ENCODE data around the gene ZAP70.
"Not testable (repeated sequence)": the region's sequence is repeated elsewhere in the genome, so short reads cannot be mapped to it uniquely, and the experiment has no call there.

ZAP70 gene

GRCh38 chr2:97699765-97700444 is 13.5 kb upstream of the ZAP70 start:
- DNase-seq = peak; percentile 27

DNA sequence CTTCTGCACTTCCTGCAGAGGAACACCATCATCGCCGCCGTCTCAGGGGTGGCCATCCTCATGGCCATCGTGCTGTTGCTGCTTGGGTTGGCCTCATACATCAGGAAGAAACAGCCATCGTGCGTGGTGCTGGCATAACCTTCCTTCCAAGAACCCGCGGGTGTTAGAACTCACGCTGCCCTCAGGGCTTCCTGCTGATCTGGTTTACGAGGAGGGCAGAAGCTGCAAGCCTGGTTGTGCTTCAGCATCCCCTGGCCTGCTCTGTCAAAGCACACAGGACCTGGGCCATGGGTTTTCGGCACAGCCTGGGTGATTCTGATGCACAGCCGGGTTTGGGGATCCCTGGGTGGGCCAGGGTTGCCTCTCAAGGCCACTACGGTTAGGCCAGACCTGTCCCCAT is 12.2 kb upstream of the ZAP70 start:
- DNase-seq = no peak

DNA sequence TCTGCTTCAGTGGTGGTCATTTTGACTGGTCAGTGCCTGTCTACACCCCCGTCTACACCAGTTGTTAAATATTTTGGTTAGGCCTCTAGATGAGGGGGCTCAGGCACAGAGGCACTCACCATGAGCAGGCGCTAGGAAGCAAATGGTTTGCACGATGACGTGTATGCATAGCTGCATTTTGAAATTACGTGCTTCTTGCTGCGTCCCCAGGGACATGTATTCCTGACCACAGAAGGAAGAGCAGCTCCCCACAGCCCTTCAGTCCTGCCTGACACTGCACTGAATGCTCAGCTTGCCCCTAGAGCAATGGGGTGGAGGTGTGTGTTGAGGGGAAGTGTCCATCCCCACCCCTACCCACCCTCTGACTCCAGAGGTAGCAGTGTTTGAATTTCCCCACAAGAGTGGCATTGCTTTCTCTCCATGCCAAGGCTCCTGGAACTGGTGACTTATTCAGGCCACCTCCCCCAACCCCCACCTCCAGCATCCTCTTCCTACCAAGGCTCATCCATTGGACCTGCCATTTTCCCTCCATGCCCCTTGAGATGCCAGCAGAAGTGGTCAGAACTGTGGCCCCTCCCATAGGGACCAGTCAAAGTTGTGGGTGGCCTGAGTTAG is 11.4 kb upstream of the ZAP70 start:
- DNase-seq = no peak

GRCh38 chr2:97702731-97703470 is 10.5 kb upstream of the ZAP70 start:
- no peak for DNase-seq

- no peak for DNase-seq
Observed at GRCh38 chr2:97703741-97704140, 9.6 kb upstream of the ZAP70 start.

- no peak for DNase-seq
Observed at GRCh38 chr2:97704989-97705388, 8.4 kb upstream of the ZAP70 start.

DNA sequence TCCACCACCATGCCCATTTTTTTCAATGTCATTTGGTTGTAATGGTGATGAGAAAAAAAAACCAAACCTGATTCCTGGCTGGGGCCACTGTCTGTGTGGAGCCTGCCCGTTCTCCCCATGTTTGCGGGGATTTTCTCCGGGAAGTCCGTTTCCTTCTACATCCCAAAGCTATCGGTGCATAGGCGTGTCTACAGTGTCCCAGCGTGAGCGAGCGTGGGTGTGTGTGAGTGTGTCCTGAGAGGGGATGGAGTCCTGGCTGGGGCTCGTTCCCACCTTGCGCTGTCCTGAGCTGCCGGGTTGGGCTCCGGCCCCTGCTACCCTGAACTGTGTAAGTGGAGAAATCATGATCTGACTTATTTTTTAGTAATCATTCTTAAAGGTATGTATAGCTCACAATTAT is 7.3 kb upstream of the ZAP70 start:
- no peak for DNase-seq

DNA sequence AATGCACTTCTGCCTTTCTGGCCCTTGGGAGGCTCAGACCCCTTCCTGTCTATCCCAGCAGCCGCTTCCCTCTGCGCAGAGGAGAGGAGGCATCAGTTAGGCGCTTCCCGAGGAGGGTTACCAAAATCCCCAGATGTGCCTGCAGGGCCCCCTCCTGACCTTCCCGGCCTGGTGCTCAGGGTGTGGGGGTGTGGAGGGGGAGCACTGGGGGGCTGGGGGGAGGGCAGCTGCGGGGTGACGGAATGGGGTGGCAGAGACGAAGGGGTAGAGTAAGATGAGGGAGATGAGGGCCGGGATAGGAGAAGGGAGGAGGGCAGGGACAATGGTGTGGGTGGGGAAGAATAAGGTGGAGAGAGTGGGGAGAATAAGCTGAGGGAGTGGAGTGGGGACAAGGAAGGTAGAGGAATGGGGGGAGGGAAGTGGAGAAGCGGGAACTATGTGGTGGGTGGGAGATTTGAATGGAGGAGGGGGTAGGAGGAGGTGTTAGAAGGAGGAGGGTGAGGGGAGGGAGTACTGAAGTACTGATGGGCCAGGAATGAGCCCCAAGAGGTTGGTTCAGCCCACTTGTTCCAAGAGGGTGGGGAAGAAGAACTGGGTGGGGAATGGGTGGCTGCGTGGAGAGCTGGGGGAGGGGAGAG is 6.5 kb upstream of the ZAP70 start:
- DNase-seq = no peak

GRCh38 chr2:97707362-97708047 is 5.9 kb upstream of the ZAP70 start:
- no peak for DNase-seq

- DNase-seq = no peak
Observed at GRCh38 chr2:97708048-97708380, 5.4 kb upstream of the ZAP70 start.

- no peak for DNase-seq
Observed at GRCh38 chr2:97708608-97709007, 4.8 kb upstream of the ZAP70 start.

GRCh38 chr2:97711394-97711711 is 2.0 kb upstream of the ZAP70 start:
- DNase-seq = no peak

GRCh38 chr2:97712175-97712574 is 1.2 kb upstream of the ZAP70 start:
- not testable (repeated sequence) for DNase-seq

DNA sequence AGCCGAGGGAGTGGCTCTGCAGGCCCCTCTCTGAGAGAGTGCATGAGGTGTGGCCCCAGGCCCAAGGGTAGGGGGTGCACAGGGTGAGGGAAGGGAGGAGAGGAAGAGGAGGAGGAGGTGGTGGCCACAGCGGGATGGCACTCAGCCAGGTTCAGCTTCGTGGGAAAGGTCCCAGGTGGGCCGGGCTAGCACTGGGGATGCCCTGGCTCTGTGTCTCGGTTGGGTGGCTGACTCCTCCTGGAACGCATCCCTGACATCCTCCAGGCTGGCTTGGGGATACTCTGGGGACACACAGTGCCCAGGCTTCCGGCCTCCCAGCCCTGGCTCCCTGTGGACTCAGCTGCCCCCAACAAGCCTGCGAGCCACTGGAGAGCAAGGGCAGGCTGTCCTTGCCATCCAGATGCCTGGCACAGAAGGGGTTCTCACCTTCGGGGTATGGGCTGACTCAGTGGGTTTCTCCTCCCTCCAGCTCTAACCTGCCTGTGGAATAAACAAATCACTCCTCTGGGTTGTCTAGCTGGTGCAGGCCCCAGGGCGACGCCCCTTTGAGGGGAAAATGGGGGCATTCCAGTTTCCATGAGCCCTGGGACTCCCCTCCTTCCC is 582 bp upstream of the ZAP70 start:
- no peak for DNase-seq

GRCh38 chr2:97714084-97714949 is 941 bp downstream of the ZAP70 start:
- DNase-seq = no peak

DNA sequence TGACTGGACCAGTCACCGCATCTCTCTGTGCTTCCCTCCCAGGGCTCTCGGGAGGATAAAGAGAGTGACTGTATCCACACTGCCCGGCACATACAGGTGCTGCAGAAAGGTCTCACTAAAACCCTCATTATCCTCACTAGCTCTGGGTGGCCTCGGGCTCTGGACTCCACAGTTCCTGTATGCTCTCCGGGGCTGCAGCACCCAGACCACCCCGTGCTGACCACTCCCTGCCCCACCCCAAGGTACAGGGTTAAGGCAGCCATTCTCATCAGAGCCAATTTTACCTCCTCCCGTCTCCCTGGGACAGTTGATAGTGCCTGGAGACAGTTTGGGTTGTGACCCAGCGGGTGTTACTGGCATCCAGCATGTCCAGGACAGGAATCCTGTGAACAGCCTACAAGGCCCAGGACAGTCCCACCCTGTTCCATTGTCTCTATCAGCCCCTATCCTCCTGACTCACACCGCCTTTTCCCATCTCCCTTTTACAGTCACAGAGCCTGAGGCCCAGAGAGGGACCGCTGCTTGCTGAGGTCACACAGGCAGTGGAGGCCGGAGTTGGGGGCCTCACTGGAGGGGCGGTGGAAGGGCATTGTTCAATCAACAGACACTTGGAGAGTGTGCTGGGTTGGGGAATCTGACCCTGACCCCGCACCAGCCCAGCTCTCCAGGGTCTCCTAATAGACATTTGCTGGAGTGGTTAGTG is 1.7 kb downstream of the ZAP70 start:
- DNase-seq = no peak

GRCh38 chr2:97715951-97716694 is 2.7 kb downstream of the ZAP70 start:
- no peak for DNase-seq

DNA sequence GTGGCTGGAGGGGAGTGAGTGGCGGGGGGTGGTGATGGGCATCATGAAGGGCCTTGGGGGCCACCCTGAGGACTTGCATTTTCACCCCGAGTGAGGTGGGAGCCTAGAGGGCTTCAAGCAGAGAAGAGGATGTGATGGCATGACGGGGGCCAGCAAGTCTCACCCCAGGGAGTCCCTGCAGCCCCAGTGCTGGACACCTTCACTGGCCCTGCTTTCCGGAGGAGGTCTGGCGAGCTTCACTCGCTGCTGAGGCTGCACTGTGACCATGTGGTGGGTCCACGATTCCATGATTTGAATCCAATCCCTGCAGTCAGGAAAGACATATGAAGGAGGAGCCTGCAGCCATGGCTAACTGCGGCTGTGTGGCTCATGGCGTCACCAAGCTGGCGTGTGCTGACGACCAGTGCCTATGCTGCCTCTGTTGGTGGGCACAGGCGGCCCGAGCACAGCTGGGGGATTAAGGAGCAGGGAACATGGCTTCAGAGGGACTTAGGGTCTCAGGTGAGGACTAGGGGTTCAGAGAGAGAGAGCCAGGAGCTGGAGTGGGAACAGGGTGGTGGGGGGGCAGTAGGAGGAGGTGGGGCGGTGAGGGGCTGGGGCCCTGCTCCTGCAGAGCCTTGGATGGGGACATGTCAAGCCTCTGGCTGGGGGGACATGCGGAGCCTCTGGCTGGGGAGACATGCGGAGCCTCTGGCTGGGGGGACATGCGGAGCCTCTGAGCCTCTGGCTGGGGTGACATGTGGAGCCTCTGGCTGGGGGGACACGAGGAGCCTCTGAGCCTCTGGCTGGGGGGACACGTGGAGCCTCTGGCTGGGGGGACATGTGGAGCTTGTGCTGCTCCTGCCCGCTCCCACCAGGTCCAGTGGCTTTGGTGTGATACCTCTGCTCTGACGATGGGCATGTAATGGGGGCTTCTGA is 3.6 kb downstream of the ZAP70 start:
- no peak for DNase-seq

- no peak for DNase-seq
Observed at GRCh38 chr2:97717613-97717995, 4.2 kb downstream of the ZAP70 start.
